OCI-LY3 (cell line): ENCODE measurements around the gene TNFAIP8L1.

Source experiments
- H2AFZ ChIP-seq: fragments of 200-600, 300-600 bp; shearing (Covaris generic); 2 replicates; pipeline ENCODE4 v1.6.0; 2014; ENCODE audit warnings: antibody characterized with exemption, low read depth, low read length
- H3K27ac ChIP-seq: fragments of 200-600, 300-600 bp; sonication (generic); 2 replicates; pipeline ENCODE4 v1.5.1; 2014; ENCODE audit warnings: mild to moderate bottlenecking, low read length, moderate library complexity, mixed read lengths
- H3K27me3 ChIP-seq: fragments of 200-600, 300-600 bp; sonication (generic); 2 replicates; pipeline ENCODE4 v1.6.1; 2014; ENCODE audit warnings: low read depth, low read length, mixed read lengths
- H3K36me3 ChIP-seq: fragments of 200-600, 300-600 bp; sonication (generic); replicated peaks from 2 replicates; pipeline ENCODE3; 2014; ENCODE audit warnings: low read depth, low read length, mixed read lengths
- H3K4me1 ChIP-seq: fragments of 300-600, 200-600 bp; sonication (generic); 2 replicates; pipeline ENCODE4 v1.6.1; 2014; ENCODE audit warnings: low read length, mixed read lengths
- H3K4me2 ChIP-seq: fragments of 200-600, 300-600 bp; sonication (generic); 2 replicates; pipeline ENCODE4 v1.6.1; 2014; ENCODE audit warnings: low read length, mixed read lengths
- H3K4me3 ChIP-seq: fragments of 300-600, 200-600 bp; sonication (generic); 2 replicates; pipeline ENCODE4 v1.5.1; 2014; ENCODE audit warnings: antibody characterized with exemption, mild to moderate bottlenecking, low read length, moderate library complexity
- H3K79me2 ChIP-seq: fragments of 300-600, 200-600 bp; shearing (Covaris generic); 2 replicates; pipeline ENCODE4 v1.6.1; 2014; ENCODE audit warnings: mild to moderate bottlenecking, low read length, mixed read lengths
- H3K9ac ChIP-seq: fragments of 300-600, 200-600 bp; shearing (Covaris generic); 2 replicates; pipeline ENCODE4 v1.6.0; 2014; ENCODE audit warnings: mild to moderate bottlenecking, low read length, moderate library complexity
- H3K9me3 ChIP-seq: fragments of 200-600, 300-600 bp; shearing (Covaris generic); 2 replicates; pipeline ENCODE4 v1.6.1; 2014; ENCODE audit warnings: low read length, mixed read lengths; ENCODE audit not compliant: insufficient read depth
- H4K20me1 ChIP-seq: fragments of 200-600, 300-600 bp; sonication (generic); 2 replicates; pipeline ENCODE4 v1.6.1; 2016; ENCODE audit warnings: low read length, mixed read lengths; ENCODE audit not compliant: insufficient read depth
- CTCF ChIP-seq: fragments of 200-600, 300-600 bp; sonication (generic); IDR thresholded peaks from 2 replicates; pipeline ENCODE4 v1.5.1; 2014; ENCODE audit warnings: antibody characterized with exemption, low read length, low read depth
- EZH2phosphoT487 ChIP-seq: fragments of 200-600 bp; shearing (Covaris generic); IDR thresholded peaks from 2 replicates; pipeline ENCODE4 v1.6.1; 2018; ENCODE audit warnings: antibody characterized with exemption, mixed run types, low read depth

TNFAIP8L1 gene

GRCh38 chr19:4620675-4621074, 18.6 kb upstream of the TNFAIP8L1 start:
- Histone ChIP-seq H3K36me3 (no peaks in the 10 kb centered on the region), H4K20me1 (no peaks in the 10 kb centered on the region), H3K4me3 (no peak overlapping the region), H3K4me1 (peaks cover 29% of the 10 kb centered on the region), H3K27me3 (peaks cover 22% of the 10 kb centered on the region), H3K79me2 (no peaks in the 10 kb centered on the region), H3K9me3 (no peaks in the 10 kb centered on the region), H2AFZ (no peak overlapping the region), H3K4me2 (no peak overlapping the region), H3K27ac (no peak overlapping the region), H3K9ac (no peak overlapping the region)
- TF ChIP-seq EZH2phosphoT487 (no peak), CTCF (no peak)

DNA sequence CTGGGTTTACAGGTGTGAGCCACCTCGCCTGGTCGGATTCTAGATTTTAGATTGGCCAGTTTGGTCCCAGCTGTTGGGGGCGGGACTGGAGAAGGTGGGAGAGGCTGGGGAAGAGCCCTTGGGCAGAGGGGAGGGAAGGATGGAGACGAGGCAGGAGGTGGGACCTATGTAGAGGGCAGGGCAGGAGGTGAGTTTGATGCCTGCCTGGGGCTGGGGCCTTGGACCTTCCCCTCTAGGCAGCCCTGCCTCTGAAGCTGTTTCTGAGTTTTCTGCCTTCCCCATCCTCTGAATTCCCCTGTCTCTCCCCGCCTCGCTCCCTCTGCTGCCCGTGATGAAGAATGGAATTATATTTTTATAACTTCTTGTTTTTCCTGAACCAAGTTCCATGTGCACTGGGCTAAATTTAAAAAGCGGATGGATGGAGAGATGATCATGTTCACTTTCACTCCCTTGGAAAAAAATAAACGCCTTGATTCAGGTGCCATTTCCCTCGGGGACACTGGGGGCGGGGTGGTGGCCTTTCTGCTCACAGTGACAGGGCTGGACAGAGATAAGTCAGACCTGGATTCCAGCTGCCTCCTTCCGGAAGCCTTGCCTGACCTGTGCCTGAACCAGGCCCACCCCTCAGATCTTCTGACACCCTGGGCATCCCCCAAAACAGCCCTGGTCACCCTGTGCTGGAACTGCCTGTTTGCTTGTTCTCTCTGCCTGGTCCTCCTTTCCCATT, 16.5 kb upstream of the TNFAIP8L1 start:
- H3K27me3 ChIP-seq = peaks cover 15% of the 10 kb centered on the region
- peaks cover 1% of the 10 kb centered on the region; the same call in 1 of the 2 replicates for H3K9me3 ChIP-seq
- no peaks in the 10 kb centered on the region for H3K36me3 ChIP-seq
- H3K4me3 ChIP-seq = peak overlapping the region; percentile 23
- peak overlapping the region; percentile 11; the same call in 1 of the 2 replicates for H3K9ac ChIP-seq
- H3K4me1 ChIP-seq = peaks cover 29% of the 10 kb centered on the region
- H3K79me2 ChIP-seq = no peaks in the 10 kb centered on the region
- H3K4me2 ChIP-seq = peak overlapping the region; percentile 66
- H3K27ac ChIP-seq = no peak overlapping the region
- H2AFZ ChIP-seq = peak overlapping the region; percentile 35
- TF ChIP-seq CTCF = peak; percentile 23; the same call in 1 of the 2 replicates
- no peak for TF ChIP-seq EZH2phosphoT487
- no peaks in the 10 kb centered on the region for H4K20me1 ChIP-seq

DNA sequence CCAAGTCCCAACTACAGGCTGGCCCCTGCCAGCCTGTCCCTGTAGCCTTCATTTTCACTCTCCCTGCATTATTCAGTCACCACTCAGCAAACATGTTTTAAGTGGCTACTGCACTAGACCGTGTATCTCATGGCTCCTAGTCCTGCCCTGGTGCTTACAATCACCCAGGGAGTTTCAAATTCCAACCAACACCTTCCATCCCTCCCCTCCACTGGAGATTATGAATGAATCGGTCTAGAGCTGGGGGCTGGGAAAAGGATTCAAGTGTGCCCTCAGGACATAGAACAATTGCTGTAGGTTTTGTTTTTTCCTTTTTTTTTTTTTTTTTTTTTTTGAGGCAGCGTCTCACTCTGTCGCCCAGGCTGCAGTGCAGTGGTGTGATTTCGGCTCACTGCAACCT, 15.0 kb upstream of the TNFAIP8L1 start:
- H3K9ac ChIP-seq = no peak overlapping the region
- peaks cover 29% of the 10 kb centered on the region for H3K4me1 ChIP-seq
- no peaks in the 10 kb centered on the region for H3K36me3 ChIP-seq
- peaks cover 13% of the 10 kb centered on the region for H3K27me3 ChIP-seq
- no peaks in the 10 kb centered on the region for H3K79me2 ChIP-seq
- H3K27ac ChIP-seq = no peak overlapping the region
- TF ChIP-seq CTCF (no peak), EZH2phosphoT487 (no peak)
- H4K20me1 ChIP-seq = no peaks in the 10 kb centered on the region
- peaks cover 4% of the 10 kb centered on the region; the same call in 1 of the 2 replicates for H3K9me3 ChIP-seq
- no peak overlapping the region for H2AFZ ChIP-seq
- H3K4me2 ChIP-seq = no peak overlapping the region
- no peak overlapping the region for H3K4me3 ChIP-seq

DNA sequence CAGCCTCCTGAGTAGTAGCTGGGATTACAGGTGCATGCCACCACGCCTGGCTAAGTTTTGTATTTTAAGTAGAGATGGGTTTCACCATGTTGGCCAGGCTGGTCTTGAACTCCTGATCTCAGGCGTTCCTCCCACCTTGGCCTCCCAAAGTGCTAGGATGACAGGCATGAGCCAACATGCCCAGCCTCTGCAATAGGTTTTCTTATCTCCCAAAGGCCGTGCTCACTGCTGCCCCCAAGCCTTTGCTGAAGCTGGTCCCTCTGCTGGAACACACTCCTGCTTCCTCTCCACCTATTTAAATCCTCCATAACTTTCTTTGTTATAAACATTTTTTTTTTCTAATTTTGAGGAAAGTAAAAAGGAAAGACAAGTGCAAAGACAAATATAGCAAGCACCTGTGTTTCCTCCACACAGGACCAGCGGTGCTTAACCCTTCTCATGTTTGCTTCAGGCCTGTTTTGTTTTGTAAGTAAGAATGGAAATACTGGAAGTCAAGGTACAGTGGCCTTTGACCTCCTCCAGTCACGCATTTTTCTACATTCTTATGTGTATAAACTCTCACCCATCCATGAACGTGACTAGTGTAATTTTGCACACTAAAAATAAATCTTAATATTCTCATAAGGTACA, 14.5 kb upstream of the TNFAIP8L1 start:
- Histone ChIP-seq H3K4me3 (no peak overlapping the region), H3K9me3 (peaks cover 4% of the 10 kb centered on the region; the same call in 1 of the 2 replicates), H3K9ac (no peak overlapping the region), H3K4me2 (no peak overlapping the region), H3K27ac (no peak overlapping the region), H4K20me1 (no peaks in the 10 kb centered on the region), H3K79me2 (no peaks in the 10 kb centered on the region), H3K27me3 (peaks cover 9% of the 10 kb centered on the region), H3K4me1 (peaks cover 28% of the 10 kb centered on the region), H3K36me3 (no peaks in the 10 kb centered on the region), H2AFZ (no peak overlapping the region)
- TF ChIP-seq CTCF (peak; percentile 72), EZH2phosphoT487 (no peak)
